ENCODE results near the gene FPR3.

- no peak for TF ChIP-seq CTCF (IDR thresholded peaks at IDR 0.05)
- TF ChIP-seq POLR2A (IDR thresholded peaks at IDR 0.05): no peak
- no peak for TF ChIP-seq POLR2AphosphoS5 (IDR thresholded peaks at IDR 0.05)
Measured at GRCh38 chr19:51772977-51773376, 22.0 kb upstream of the FPR3 start.
